ENCODE measurements around the gene COTL1. TPM values are rescaled to one million over a fixed set of nuclear protein-coding genes. Genes with fewer than 3 reads are reported as not detected.

The COTL1 gene
- total RNA-seq, 1 donor from 2014 or later = 893 TPM

GRCh38 chr16:84554627-84555328 is 63.1 kb downstream of the COTL1 start:
- intact Hi-C loops (cut with micrococcal nuclease) = loop anchor here (1.0 to 2.0 kb wide), 2 partner anchors 14 to 39 kb away; no protein-coding TSS in a partner anchor

GRCh38 chr16:84553873-84554399 is 63.9 kb downstream of the COTL1 start:
- intact Hi-C loops (cut with micrococcal nuclease) = loop anchor here (1.0 to 2.0 kb wide), 3 partner anchors 15 to 65 kb away; partner anchors contain the start of gene COTL1

DNA sequence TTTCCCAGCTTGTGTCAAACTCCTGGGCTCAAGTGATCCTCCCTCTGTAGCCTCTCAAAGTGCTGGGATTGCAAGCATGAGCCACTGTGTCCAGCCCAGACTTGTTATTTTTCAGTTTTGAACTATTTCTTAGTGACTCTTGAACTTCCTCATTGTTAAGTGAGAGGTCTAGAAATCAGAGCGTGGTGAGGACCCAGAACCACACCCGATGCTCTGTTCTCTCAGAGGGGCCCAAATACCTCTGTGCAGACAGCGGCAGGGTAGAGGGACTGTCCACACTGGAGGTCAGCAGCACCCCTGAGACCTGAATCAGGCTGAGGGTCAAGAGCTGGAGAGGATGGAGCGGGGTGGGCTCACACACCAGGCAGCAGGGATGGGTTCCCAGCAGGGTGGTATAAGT is 65.7 kb downstream of the COTL1 start:
- intact Hi-C loops (cut with micrococcal nuclease) = loop anchor here (2.0 kb wide), 1 partner anchor 67 kb away; the partner anchor contains the start of gene COTL1

GRCh38 chr16:84550096-84550495 is 67.8 kb downstream of the COTL1 start:
- intact Hi-C loops (cut with micrococcal nuclease) = no loop called here

DNA sequence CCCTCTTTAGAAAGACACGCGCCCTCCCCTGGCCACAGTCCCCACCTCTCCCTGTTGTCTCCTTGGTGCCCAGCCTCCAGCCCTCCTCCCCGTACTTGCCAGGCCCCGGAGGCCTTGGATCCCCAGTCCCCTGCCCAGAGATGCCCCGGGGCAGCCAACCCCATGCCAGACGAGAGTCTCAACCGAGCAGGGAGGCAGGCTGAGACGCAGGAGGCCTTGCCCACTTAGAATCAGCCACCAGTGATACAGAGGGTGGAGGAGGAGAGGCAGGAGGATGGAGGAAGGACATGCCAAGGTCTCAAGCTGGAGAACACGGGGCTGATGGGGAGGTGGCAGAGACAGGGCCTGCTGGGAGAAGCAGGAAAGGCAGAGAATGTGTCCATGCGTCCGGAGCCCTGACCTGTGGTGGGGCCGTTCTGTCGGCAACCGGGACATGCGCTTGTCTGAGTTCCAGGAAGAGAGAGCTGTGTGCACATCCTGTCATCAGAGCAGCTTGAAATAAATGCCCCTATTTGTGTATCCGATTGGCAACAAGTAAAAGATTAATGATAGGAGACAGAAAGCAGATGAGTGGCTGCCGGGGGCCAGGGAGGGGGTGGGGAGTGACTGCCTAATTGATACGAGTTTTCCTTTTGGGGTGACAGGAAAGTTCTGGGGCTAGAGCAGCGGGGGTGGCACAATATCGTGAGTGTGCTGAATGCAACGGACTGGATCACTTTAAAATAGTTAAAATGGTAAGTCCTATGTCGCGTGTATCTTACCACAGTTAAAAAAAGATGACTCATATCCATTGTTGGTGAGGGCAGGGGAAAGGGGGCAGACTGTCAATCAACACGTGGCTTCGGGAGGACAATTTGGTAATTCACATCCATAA is 68.7 kb downstream of the COTL1 start:
- intact Hi-C loops (cut with micrococcal nuclease) = loop anchor here (1.0 to 2.0 kb wide), 3 partner anchors 31 to 51 kb away; no protein-coding TSS in a partner anchor

DNA sequence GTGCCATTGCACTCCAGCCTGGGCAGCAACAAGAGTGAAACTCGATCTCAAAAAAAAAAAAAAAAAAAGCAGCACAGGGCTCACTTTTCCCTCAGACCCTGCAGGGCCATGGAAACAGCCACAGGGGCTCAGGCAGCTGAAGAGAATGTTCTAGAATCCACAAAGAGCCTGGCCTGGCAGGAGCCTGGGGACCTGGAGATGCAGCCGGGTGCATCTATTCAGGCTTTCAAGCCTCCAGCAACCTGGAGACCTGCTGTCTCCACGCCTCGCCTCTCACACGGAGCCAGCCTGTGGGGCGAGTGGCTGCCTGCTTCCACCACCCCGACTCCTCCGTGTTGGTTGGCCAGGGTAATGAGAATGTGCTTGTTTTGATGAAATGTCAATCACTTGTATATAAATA is 69.4 kb downstream of the COTL1 start:
- intact Hi-C loops (cut with micrococcal nuclease) = loop anchor here (2.0 kb wide), 1 partner anchor 34 kb away; no protein-coding TSS in a partner anchor

GRCh38 chr16:84547546-84548061 is 70.3 kb downstream of the COTL1 start:
- intact Hi-C loops (cut with micrococcal nuclease) = loop anchor here (2.0 kb wide), 1 partner anchor 33 kb away; no protein-coding TSS in a partner anchor

GRCh38 chr16:84546669-84547545 is 71.0 kb downstream of the COTL1 start:
- intact Hi-C loops (cut with micrococcal nuclease) = no loop called here

DNA sequence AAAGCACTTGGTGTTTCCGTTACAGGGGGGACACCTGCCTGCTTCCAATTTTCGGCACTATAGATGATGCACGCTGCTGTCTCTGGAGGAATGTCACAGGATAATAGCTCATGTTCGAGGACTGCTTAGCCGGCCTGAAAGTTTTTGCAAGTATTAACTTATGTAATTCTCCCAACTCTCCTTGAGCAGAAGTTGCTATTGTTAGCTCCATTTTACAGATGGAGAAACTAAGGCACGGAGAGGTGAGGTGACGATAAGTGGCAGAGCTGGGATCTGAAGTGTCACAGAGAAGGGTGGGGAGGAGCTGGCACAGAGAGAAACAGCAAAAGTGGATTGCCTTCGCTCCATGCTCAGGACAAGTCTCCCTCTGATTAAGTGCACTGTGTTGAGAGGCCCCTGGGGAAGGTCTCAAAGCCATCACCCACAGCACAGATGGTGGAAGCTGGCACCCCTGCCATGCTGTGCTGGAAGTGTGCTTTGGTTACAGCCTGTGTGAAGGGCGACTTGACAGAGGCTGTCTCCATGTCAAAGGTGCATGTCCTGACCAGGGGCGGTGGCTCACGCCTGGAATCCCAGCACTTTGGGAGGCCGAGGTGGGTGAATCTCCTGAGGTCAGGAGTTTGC is 72.7 kb downstream of the COTL1 start:
- intact Hi-C loops (cut with micrococcal nuclease) = no loop called here

- intact Hi-C loops (cut with micrococcal nuclease) = no loop called here
Measured at GRCh38 chr16:84544031-84544773, 73.7 kb downstream of the COTL1 start.

DNA sequence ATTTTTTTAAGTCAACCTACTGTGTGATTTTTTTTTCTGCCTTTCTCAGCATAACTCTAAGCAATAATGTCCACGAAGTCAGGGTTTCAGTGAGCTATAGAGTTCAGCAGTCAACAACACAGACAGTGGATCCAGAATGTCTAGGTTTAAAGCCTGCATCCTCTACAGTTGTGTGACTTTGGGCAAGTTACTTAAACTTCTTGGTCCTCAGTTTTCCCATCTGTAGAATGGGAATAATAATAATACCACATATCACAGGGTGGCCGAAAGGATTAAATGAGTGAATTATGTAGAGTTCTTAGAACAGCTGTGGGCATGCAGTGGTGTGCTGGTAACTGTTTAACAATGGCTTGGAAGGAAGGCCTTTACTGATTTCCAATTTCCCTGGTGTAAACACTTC is 74.6 kb downstream of the COTL1 start:
- intact Hi-C loops (cut with micrococcal nuclease) = no loop called here

DNA sequence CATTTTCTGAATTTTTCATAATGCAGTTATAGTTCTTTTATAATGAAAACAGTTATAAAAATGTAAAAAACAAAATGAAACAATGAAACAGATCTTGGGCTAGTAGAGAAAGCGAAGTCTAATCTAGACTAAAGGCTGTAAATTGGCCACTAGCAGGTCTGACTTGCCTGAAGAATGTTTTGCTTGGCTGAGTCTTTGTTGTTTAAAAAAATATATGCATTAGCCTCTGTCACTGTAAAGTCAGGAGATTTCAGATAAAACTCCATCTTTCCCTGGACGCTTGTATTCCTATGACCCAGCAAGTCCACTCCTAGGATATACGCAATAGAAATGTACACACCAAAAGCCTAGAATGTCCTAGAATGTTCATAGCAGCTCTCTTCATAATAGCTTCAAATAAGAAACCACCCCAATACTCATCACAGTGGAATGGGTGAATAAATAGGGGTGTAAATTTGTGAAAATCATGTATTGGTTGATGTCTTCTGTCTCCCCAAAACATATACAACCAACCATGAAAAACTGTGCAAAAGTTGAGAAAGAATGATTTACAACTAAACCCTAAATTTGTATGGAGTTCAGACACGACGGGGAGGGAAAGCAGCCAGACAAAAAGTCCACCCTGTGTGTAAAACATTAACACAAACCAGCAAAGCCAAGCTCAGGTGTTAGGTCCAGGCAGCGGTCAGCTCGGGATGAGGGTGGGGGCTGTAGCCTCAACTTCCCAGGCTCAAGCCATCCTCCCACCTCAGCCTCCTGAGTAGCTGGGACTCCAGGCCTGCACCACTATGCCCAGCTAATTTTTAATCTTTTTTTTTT is 75.7 kb downstream of the COTL1 start:
- intact Hi-C loops (cut with micrococcal nuclease) = no loop called here

GRCh38 chr16:84540194-84540593 is 77.7 kb downstream of the COTL1 start:
- intact Hi-C loops (cut with micrococcal nuclease) = no loop called here

DNA sequence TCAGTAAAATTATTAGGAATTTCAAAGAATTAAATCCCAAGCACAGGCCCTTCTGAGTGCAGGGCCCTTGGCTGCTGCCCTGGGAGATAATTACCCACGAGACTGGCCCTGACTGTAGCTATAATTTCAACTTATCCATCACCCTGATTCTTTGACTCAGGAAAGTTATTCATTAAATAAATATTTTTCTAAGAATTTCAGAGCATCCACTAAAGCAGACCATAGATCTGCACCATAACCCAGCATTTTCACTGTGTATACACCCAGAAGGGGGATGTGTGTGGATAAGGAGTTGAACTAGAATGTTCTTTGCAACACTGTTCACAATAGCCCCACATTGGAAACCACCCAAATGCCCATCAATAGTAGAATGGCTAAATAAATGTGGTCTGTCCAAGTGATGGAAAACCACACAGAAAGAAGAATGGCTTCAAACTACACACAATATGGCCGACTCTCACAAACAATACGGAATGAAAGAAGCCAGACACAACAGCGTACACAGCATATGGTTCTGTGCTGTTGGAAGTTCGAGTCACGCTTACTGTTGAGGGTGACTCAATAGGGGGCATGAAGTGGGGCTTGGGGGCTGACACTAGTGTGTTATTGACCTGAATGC is 79.5 kb downstream of the COTL1 start:
- intact Hi-C loops (cut with micrococcal nuclease) = no loop called here

DNA sequence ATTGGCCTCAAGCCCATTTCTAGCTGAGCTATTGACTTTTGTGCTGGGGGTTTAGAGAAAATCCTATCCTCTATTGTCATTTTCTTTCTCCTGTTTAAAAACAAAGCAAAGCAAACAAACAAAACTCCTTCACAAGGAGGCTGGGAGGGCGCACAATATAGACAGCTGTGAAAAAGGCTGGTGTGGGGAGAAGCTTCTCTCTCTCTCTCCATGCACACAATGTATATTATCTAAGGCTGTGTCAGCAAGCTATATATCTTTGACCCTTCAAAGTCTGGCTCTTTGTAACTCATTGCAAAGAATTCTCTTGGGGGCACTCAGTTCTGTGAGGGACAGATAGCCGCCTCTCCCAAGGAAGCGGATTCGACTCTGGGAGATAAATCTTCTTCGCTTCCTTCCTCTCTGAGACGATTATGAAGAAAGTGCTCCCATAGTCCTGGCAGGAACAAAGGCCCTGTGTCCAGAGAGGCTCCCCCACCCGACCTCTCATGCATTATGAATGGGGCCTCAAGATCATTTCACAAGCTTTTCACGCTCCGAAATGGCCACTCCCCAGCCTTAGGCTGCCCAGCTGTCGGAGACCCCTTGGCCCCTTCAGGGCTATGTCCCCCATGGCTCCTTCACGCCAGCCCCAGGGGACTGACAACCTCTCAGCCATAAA is 80.3 kb downstream of the COTL1 start:
- intact Hi-C loops (cut with micrococcal nuclease) = no loop called here

GRCh38 chr16:84535851-84536250 is 82.0 kb downstream of the COTL1 start:
- intact Hi-C loops (cut with micrococcal nuclease) = no loop called here

GRCh38 chr16:84535408-84535807 is 82.5 kb downstream of the COTL1 start:
- intact Hi-C loops (cut with micrococcal nuclease) = no loop called here

GRCh38 chr16:84534815-84535214 is 83.1 kb downstream of the COTL1 start:
- intact Hi-C loops (cut with micrococcal nuclease) = no loop called here
